Vagina (tissue), 2 donors: Measurements from ENCODE around the gene GNG2.

Experiments used
- CTCF ChIP-seq, 3 experiments: fragments of 450-650 bp in 2 of 3; fragments of 200-600 bp in 1 of 3; sonication (generic) in 1 of 3; IDR thresholded peaks; one replicate each; pipeline ENCODE4 v1.5.1; 2017 to 2019; ENCODE audit warnings: antibody characterized with exemption in 3 of 3, mild to moderate bottlenecking in 2 of 3, moderate library complexity in 2 of 3
- POLR2A ChIP-seq, 2 donors: fragments of 450-650 bp; IDR thresholded peaks; one replicate each; pipeline ENCODE4 v1.6.1; 2017; ENCODE audit warnings: antibody characterized with exemption in 2 of 2, mild to moderate bottlenecking in 2 of 2, moderate library complexity in 2 of 2
- POLR2AphosphoS5 ChIP-seq, 2 donors: sonication (generic); formaldehyde crosslinking; IDR thresholded peaks; one replicate each; pipeline ENCODE4 v1.9.0; 2017; ENCODE audit warnings: antibody characterized with exemption in 2 of 2, mild to moderate bottlenecking in 2 of 2, low read depth in 1 of 2; ENCODE audit not compliant: insufficient read depth in 1 of 2

- TF ChIP-seq CTCF (IDR thresholded peaks at IDR 0.05): no peak
- no peak for TF ChIP-seq POLR2A (IDR thresholded peaks at IDR 0.05)
- no peak for TF ChIP-seq POLR2AphosphoS5 (IDR thresholded peaks at IDR 0.05; ENCODE audit: insufficient read depth in 1 of 2, low read depth in 1 of 2)
Measured at GRCh38 chr14:51933191-51933590, 72.8 kb downstream of the GNG2 start.
